Body of pancreas (tissue), 4 donors: ENCODE measurements around the gene SLC6A11. TPM values are rescaled to one million over a fixed set of nuclear protein-coding genes. Genes with fewer than 3 reads are reported as not detected.

Experiments used
- ATAC-seq: fragments of 150-250 bp; one replicate; pipeline ENCODE4 v1.9.1; 2016
- DNase-seq, 4 donors: peaks; one replicate each; pipeline ENCODE4 v3.0.0-alpha.2; 2019
- H3K27ac ChIP-seq, 4 donors: fragments of 200-600 bp; sonication (generic); 1 replicate in 3 of 4; 2 replicates in 1 of 4; pipeline versions ENCODE4 v1.5.1 to v1.6.1; 2016 to 2019; ENCODE audit warnings: mild to moderate bottlenecking in 1 of 4, mixed read lengths in 1 of 4, moderate library complexity in 1 of 4
- H3K27me3 ChIP-seq, 2 donors: fragments of 200-600 bp; sonication (generic); one replicate each; pipeline ENCODE4 v1.6.0; 2016; ENCODE audit warnings: mild to moderate bottlenecking in 1 of 2
- H3K36me3 ChIP-seq, 2 donors: fragments of 200-600 bp; sonication (generic); replicated peaks in 1 of 2; 2 replicates each; pipeline ENCODE4 v1.5.1; 2016; ENCODE audit warnings: low read depth in 2 of 2; ENCODE audit not compliant: insufficient read depth in 1 of 2
- H3K4me1 ChIP-seq: fragments of 200-600 bp; sonication (generic); one replicate; pipeline ENCODE4 v1.6.0; 2016
- H3K4me3 ChIP-seq, 2 donors: fragments of 200-600 bp; sonication (generic); 1 replicate in 1 of 2; 2 replicates in 1 of 2; pipeline ENCODE4 v1.5.1; 2016 to 2019
- H3K9me3 ChIP-seq, 3 donors: fragments of 200-600 bp; sonication (generic); 1 replicate in 2 of 3; 2 replicates in 1 of 3; pipeline ENCODE4 v1.5.1; 2016
- POLR2A ChIP-seq, 3 donors: fragments of 450-650 bp; IDR thresholded peaks; one replicate each; pipeline ENCODE4 v1.6.1; 2016; ENCODE audit warnings: antibody characterized with exemption in 3 of 3, mild to moderate bottlenecking in 2 of 3
- WGBS, 2 donors: methylation state at CpG; one replicate each; pipeline ENCODE4 v1.1.5; 2017; 5-methylcytosine and 5-hydroxymethylcytosine counted together
- intact Hi-C: fragments of 100-400 bp; cut with DNase I; formaldehyde crosslinking; loops from one replicate; pipeline ENCODE4 v1.15.1; 2023
- total RNA-seq, 2 donors: library from RNA; depleted of rRNA; stranded (reverse); fragments of >200 nt; gene quantifications; one replicate each; pipeline ENCODE4 v1.1.0, GENCODE V29; 2016
- TF ChIP-seq, protein P1 (sequence below), 7 experiments: fragments of 450-650 bp in 4 of 7; fragments of 200-600 bp in 3 of 7; sonication (generic) in 3 of 7; IDR thresholded peaks; one replicate each; pipeline ENCODE4 v1.5.1; 2016 to 2019; ENCODE audit warnings: antibody characterized with exemption in 7 of 7

SLC6A11 gene
- total RNA-seq, 2 donors from 2014 or later, result 0.52 TPM; not detected in 1

DNA sequence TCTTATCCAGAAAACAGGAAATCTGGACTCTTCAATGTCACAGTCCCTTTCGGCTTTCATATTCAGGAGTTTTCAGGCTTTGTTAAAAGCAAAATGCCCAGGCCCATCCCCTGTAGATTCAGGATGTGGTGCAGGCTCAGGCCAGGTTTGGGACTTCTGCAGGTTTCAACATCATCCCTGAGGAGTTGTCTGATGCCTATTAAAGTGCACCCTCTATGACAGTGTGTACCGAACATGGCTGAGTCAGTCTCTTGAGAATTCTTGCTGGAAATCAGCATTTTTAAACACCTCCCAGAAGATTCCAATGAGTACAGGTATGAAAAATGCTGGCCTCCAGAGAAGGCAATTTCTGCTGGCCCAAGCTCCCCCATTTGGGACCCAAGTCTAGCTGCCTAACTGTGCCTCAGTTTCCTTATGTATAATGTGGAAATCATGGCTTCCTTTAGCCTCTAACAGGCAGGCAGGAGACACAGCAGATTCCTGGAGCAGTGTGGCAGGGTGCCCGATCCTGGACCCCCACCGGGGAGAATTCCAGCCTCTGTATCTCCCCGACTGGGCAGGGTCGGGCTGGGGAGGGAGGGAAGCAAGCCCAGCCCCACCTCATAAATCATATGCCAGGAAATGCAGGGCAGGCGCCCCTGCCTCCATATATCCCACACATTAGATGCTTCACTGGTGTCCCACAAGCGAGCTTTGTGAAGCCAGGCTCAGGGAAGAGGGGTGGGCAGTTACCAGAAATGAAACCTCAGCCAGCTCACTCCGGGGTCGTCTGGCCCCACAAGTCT, 44.4 kb upstream of the SLC6A11 start:
- ATAC-seq (no peak), DNase-seq (no peak)
- Histone ChIP-seq H3K27ac (no peak overlapping the region), H3K27me3 (no peaks in the 10 kb centered on the region), H3K36me3 (no peaks in the 10 kb centered on the region), H3K4me3 (no peak overlapping the region), H3K9me3 (no peaks in the 10 kb centered on the region), H3K4me1 (no peaks in the 10 kb centered on the region)
- TF ChIP-seq, protein P1, sequence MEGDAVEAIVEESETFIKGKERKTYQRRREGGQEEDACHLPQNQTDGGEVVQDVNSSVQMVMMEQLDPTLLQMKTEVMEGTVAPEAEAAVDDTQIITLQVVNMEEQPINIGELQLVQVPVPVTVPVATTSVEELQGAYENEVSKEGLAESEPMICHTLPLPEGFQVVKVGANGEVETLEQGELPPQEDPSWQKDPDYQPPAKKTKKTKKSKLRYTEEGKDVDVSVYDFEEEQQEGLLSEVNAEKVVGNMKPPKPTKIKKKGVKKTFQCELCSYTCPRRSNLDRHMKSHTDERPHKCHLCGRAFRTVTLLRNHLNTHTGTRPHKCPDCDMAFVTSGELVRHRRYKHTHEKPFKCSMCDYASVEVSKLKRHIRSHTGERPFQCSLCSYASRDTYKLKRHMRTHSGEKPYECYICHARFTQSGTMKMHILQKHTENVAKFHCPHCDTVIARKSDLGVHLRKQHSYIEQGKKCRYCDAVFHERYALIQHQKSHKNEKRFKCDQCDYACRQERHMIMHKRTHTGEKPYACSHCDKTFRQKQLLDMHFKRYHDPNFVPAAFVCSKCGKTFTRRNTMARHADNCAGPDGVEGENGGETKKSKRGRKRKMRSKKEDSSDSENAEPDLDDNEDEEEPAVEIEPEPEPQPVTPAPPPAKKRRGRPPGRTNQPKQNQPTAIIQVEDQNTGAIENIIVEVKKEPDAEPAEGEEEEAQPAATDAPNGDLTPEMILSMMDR (IDR thresholded peaks at IDR 0.05), result no peak
- no peak for TF ChIP-seq POLR2A (IDR thresholded peaks at IDR 0.05)
- intact Hi-C loops, result no loop called here
- WGBS, 2 donors, result 42 to 53% methylated on average over 6 to 10 of the region's 10 CpGs

DNA sequence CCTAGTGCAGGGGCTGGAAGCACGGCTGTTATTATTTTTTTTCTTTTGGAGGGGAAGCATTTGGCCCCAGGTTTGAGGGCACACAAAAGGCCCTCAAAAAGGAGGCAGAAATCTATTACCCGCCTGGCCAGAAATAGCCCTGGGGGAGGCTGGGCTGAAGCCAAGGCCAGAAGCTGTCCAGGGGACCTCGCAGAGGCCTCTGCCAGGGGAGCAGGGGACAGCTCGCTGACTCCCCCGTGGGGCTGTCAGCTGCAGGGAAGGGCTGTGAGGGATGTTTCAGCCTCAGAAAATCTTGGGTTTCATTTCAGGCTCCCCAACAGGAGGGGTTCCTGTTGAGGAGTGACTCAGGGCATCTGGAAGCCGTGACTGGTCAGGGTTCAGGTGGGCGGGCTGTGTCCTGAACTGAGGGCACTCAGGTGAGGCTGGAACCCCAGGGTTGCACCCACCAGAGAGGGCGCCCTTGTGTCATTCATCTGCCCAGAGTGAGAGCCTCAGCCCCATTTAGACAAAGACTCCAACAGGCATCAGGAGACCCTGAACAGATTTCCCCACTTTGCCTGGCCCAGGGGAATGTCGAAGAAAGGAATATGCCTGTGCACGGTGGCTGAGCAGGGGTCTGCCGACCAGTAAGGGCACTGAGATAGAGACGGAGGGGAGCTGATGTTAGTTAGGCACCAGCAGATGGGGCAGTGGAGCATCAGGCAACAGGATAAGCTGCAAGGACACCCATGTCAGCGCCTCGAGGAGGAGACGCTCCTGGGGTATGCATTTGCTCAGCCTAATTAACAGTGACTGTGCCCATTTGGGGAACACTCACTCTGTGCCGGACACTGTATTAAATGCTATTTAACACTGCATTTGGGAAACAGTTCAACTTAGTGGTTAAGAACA, 43.5 kb upstream of the SLC6A11 start:
- WGBS, 2 donors, result 37 to 40% methylated on average over 12 to 16 of the region's 16 CpGs
- H3K4me3 ChIP-seq, result no peak overlapping the region

DNA sequence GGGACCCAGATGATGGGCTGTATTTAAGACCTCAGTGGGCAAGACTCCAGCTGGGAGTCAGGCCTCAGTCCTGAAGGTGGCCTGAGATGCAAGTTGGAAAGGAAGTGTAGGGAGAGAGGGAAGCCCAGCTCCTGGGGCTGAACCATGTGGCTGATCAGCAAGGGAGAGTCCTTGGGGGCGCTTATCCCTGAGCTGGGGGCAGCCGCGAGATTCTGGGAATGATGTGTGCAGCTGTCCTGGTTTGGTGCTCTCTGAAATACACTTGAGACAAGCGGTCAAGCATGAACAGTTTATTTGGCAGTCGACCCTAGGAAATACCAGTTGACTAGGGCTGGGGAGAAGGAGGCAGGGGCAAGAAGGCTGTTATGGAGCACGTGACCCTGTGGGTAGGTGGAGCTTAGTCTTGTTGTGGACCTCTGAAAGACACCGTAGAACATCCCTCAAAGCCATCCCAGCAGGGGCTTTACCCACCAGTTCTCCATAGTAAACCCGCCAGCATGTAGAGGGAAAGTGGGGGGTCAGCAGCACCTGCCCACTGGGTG, 41.8 kb upstream of the SLC6A11 start:
- Histone ChIP-seq H3K27me3 (no peaks in the 10 kb centered on the region), H3K9me3 (no peaks in the 10 kb centered on the region), H3K27ac (no peak overlapping the region), H3K4me1 (no peaks in the 10 kb centered on the region), H3K4me3 (no peak overlapping the region), H3K36me3 (no peaks in the 10 kb centered on the region)
- intact Hi-C loops, result no loop called here
- no peak for ATAC-seq
- DNase-seq, result no peak
- WGBS, 2 donors, result 58 to 61% methylated on average over 7 to 8 of the region's 8 CpGs
- no peak for TF ChIP-seq POLR2A (IDR thresholded peaks at IDR 0.05)
- TF ChIP-seq, protein P1 (IDR thresholded peaks at IDR 0.05), result no peak

More for the DNA sequence above, 43.5 kb upstream of the SLC6A11 start:
- ATAC-seq, result no peak
- Histone ChIP-seq H3K9me3 (no peaks in the 10 kb centered on the region), H3K27me3 (no peaks in the 10 kb centered on the region), H3K4me1 (no peaks in the 10 kb centered on the region), H3K27ac (no peak overlapping the region), H3K36me3 (no peaks in the 10 kb centered on the region)
- TF ChIP-seq POLR2A (IDR thresholded peaks at IDR 0.05), result no peak
- TF ChIP-seq, protein P1 (IDR thresholded peaks at IDR 0.05), result no peak
- DNase-seq, result no peak
- intact Hi-C loops, result no loop called here

DNA sequence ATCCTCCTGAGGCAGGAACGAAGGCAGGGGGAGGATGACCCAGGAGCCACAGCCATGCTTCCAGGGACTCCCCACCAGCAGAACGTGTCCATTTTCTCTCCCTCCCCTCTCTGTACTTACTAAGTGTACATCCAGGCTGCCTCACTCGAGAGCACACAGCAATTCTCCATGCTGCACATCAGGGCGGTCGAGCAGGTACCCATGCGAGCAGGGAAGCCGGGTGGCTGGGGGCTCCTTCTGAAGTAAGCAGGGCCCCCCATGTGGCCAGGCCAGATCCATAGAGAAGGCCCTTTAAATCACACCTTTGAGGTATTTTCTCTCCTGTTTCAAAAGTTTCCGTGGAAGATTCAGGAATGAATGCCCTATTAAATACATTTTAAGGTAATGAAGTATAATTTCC, 41.2 kb upstream of the SLC6A11 start:
- H3K9me3 ChIP-seq, result no peaks in the 10 kb centered on the region
- no peaks in the 10 kb centered on the region for H3K27me3 ChIP-seq
- 58% methylated on average over 8 of the region's 8 CpGs for WGBS, 2 donors
- intact Hi-C loops, result no loop called here
- H3K4me1 ChIP-seq, result no peaks in the 10 kb centered on the region
- no peak overlapping the region for H3K27ac ChIP-seq
- no peak for DNase-seq
- no peaks in the 10 kb centered on the region for H3K36me3 ChIP-seq
- TF ChIP-seq, protein P1 (IDR thresholded peaks at IDR 0.05), result no peak
- no peak for TF ChIP-seq POLR2A (IDR thresholded peaks at IDR 0.05)
- H3K4me3 ChIP-seq, result no peak overlapping the region
- no peak for ATAC-seq
